GM15510 (cell line): ENCODE measurements around the gene DNAH8.

Source experiments
- POLR2A ChIP-seq: IDR thresholded peaks from 3 replicates; pipeline ENCODE4 v1.6.1; 2011; ENCODE audit warnings: borderline replicate concordance; ENCODE audit not compliant: insufficient read length; ENCODE audit errors: extremely low read depth

Gene DNAH8

DNA sequence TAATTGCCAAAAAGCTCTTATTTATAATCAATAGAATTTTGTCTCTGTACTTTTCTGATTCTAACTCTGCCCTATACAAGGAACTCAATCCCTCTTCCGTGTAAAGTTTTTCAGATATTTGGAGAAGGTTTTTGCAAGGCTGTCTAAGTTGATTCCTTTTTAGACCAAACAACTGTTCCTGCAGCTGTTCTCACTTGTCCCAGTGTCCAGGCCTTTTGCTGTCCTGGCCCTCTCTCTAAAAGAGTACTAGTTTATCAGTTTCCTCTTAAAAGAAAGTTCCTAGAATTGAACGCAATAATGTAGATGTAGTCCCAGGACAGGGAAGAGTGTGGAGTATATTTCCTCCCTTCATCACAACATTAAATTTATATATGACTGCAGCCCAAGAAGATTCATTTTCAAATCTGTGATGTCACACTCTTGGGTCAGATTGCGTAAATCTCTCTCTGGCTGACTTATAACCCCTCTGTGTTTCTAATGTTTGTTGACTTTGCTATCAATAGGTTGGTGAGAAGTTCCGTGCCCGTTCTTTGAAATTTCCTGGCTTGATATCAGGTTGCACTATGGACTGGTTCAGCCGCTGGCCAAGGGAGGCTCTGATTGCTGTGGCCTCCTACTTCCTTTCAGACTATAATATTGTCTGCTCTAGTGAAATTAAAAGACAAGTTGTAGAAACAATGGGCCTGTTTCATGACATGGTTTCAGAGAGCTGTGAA, 194.1 kb downstream of the DNAH8 start:
- TF ChIP-seq POLR2A = no peak

DNA sequence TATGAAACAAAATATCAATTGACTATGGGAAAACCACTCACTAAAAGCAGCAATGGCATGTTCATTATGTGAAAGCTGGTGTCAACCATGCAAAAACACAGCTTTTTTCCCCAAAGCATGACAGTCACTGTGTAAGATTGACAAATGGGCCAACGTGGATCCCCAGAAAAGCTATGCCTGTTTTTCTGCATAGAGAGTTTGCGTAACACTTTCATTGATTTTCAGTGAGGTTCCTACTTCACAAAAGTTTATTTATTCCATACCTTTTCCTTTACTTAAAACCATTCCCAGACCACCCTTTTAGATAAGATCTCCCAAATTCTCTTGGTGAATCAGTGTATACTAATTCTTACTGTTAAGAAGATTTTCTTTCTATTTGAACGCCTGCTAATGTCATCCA, 195.1 kb downstream of the DNAH8 start:
- TF ChIP-seq POLR2A = no peak

DNA sequence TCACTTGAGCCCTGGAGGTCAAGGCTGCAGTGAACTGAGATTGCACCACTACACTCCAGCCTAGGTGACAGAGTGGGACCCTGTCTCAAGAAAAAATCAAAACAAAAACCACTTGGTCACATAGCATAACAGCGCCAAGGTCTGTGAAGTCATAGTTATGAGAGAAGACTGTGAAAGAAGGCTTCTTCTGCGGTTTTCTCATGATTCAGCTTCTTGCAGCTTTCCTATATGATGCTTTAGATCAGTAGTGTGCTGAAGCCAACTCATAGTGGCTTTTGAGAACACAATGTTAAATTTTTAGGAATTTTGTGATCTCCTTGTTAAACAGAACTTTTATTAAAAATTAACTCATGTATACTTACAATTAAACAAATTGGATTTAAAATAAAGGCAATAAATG, 197.3 kb downstream of the DNAH8 start:
- TF ChIP-seq POLR2A = no peak

DNA sequence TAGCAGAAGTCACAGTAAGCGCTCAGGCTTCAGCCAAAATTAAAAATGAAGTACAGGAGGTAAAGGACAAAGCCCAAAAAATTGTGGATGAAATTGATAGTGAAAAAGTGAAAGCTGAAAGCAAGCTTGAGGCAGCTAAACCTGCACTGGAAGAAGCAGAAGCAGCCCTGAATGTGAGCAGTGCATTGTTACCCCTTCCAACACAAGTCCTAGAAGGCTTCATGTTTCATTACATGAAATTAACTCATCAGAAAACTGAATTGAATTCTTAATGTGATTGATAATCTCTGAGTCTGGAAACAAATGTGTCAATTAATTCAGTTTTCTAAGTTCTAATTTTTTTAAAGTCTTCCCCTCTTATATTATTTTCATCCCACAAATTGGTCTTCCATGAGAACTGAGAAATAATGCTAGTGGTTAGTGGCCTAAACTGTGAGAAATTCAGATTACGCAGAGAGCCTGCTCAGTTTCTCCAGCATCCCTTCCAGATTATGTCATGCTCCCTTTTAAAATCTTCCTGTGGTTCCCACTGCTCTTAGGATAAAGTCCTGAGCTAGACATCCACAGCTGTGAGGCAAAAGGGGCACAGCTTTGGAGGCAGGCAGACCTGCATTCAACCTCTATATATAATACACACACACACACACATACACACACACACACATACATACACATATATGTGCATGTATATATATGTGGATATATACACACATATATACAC, 200.3 kb downstream of the DNAH8 start:
- no peak for TF ChIP-seq POLR2A

DNA sequence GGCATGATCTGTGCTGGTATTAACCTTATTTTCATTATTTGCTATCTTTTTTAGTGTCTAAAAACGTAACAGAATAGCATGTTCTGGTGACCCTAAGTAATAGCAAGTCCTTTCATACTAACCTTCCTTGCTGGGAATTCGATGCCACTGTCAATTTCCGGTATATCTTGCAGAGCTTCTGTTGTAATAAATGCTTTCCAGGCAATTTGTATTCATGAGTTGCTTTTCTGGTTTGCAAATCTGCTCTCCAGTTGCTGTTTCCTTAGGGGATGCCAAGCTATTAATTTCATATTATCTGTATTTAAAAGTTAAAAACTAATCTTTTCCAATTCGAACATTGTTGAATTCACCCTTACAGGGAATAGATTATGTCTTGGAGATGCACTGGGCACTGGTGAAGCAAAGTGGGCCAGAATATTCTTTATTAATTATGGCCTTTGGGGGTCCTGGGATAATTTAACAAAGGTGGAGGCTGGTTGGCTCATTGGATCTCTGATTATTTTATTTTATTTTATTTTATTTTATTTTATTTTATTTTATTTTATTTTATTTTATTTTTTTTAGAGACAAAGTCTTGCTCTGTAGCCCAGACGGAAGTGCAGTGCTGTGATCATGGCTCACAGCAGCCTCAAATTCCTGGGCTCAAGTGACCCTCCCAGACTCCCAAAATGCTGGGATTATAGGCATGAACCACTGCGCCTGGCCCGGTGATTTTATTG, 209.8 kb downstream of the DNAH8 start:
- no peak for TF ChIP-seq POLR2A

DNA sequence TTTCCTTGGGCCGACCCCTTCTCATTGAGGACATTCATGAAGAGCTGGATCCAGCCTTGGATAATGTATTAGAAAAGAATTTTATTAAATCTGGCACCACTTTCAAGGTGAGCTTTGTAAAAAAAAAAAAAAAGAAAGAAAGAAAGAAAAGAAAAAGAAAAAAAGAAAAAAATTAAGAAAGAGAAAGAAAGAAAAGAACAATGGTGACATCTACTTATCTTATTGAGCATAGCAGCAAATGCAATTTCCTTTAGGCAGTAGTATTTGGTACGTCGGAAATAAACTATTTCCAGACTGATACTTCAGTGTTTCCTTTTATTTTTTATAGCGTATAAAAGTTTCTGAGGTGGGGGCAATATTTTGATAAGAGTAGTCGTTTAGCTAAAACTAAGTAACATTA, 214.4 kb downstream of the DNAH8 start:
- no peak for TF ChIP-seq POLR2A

DNA sequence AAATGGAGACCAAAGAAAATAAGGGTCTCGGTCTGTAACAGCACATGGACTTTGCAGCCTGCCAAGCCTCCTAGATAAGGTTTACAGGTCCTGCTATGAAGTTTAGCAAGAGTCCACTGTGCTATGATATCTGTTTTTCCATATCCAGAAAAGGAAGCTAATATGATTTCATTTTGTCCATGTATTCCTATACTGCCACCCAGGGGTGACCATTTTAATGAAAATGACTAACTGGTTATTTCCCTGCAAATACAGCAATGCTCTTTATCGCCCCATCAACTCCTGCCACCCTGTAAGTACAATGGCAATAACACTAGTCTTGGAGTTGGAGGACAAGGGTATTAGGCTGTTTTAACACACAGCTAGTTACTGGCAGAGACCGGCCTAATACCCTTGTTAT, 218.3 kb downstream of the DNAH8 start:
- TF ChIP-seq POLR2A = no peak

DNA sequence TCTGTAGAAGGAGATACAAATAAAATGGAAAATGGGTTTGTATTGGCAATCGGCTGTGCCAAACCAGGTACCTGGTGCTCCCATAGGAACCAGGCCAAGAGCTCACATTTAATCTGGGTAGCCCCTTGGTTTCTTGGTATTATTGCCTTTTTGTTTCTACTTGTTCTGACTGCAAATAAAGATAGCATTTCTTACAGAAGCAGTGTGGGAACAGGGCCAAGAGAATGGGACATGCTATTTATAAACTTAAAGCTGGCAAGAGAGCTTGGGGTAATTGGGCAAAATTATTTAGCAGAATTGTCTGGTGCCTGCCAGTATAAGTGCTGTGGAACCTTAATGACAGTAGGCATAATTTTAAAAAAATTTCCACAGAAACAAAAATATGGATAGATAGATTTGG, 219.9 kb downstream of the DNAH8 start:
- TF ChIP-seq POLR2A = no peak

DNA sequence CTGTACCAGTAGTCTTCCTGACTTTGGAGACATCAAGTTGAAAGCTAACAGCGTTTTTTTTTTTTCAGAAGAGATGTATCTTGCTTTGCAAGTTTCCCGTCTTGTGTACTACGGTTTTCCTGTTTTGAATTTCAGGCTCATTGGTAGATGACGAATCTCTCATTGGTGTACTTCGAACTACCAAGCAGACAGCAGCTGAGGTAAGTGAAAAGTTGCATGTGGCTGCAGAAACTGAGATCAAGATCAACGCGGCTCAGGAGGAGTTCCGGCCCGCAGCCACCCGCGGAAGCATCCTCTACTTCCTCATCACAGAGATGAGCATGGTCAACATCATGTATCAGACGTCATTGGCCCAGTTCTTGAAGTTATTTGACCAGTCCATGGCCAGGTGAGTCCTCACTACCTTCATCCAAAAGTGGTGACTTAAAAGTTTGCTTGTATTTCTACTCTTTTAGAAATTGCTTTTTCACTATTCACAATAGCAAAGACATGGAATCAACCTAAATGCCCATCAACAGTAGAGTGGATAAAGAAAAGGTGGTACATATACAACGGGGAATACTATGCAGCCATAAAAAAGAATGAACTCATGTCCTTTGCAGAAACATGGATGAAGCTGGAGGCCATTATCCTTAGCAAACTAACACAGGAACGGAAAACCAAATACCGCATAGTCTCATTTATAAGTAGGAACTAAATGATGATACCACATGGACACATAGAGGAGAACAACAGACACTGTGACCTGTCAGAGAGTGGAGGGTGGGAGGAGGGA, 222.9 kb downstream of the DNAH8 start:
- no peak for TF ChIP-seq POLR2A

DNA sequence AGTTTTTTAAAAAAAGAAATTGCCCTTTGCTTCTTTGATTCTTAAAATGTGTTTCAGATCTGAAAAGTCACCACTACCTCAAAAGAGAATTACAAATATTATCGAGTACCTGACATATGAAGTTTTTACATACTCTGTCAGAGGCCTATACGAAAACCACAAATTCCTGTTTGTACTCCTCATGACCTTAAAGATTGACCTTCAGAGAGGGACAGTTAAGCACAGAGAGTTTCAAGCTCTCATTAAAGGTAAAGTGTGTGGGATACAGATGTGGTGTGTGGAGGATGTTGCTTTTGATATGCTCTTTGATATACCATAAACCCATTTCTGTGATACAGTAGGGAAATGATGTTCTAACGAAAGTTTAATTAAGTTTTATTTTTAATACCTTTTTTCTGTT, 223.6 kb downstream of the DNAH8 start:
- TF ChIP-seq POLR2A = no peak

DNA sequence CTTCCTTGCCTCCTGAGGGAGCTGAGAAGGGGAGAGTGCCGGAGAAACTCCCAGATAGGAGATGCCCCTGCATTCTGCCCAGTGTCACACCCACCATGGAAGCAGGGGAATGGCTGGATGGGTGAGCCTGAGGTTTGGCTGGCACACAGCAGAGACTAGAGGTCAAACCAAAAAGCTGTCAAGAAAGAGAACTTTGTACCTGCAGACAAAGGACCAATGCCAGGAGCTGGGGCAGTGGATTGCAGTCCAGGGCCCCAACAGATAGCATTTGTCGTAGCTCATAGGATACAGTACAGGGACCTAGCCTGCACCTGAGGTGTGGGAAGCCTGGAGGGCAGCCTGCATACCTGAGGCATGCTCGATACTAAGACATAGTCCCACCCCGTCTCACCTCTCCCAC, 227.3 kb downstream of the DNAH8 start:
- no peak for TF ChIP-seq POLR2A

DNA sequence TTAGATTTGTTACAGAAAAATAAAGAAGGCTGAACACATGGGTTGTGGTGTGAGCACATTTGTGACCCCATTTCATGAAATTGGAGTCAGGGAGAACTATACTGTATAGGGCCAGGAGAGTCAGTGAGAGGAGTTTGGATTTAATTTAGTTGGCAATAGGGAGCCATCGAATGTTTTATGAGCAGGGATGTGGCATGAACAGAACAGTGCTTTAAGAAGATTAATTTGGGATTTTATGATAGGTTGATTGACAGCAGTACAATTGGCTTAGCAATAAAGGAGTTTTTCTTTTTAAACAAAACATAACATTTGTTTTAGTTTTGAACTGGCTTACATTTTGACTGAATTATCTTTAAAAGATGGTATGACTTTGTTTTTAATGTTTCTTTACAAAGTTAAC, 227.9 kb downstream of the DNAH8 start:
- TF ChIP-seq POLR2A = no peak

DNA sequence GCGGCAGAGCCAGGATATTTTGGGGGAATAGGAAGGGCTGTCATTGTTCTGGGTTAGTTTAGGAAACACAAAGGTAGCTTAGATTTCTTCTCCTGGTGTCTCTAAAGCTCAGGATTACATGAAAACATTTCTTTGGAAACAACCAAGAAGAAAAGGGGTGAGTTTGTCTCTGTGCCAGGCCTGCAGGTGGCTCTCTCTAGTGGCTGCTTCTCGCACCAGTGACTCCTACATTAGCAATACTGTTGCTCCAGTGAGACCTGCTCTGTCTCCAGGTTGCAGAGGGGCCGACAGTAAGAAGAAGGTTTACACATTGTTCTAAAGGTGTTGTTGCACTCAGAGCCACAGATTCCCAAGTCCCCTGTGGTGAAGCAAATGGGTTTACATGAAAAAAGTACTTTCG, 228.9 kb downstream of the DNAH8 start:
- TF ChIP-seq POLR2A = no peak

DNA sequence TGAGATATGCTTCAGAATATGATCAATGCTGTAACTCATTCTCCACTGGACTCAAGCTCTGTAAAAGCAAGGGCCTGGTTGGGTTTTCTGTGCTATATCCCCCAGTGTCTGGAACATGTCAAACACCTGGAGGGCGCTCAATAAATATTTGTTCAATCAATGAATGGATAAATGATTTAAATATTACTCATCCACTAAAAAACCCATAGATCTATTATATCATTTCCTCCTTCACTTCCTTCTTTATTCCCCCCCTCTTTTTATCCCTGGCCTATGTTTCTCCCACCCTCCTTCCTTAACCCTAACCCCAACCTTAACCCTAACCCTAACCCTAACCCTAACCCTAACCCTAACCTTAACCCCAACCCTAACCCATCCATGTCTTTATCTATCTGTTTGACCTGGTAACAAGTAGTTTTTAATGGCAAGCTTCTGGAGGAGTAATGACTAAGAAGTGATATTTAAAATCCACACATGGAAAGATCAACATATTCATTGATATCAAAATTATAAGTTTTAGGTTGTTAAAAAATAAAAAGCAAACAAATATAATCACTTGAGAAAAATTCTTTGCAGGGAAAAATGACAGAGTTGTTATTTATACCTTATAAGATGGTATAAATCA, 229.7 kb downstream of the DNAH8 start:
- no peak for TF ChIP-seq POLR2A
